Endothelial cell of umbilical vein (primary cell): Measurements from ENCODE around the gene TTLL7. TPM values are rescaled to one million over a fixed set of nuclear protein-coding genes. Genes with fewer than 3 reads are reported as not detected.
"Not testable (repeated sequence)": the region's sequence is repeated elsewhere in the genome, so short reads cannot be mapped to it uniquely, and the experiment has no call there.

ENCODE experiments used
- BruUV-seq: library from RNA; stranded (reverse); fragments of 400-500 nt; replicated peaks from 2 replicates; lab custom pipeline; 2021; lab: Mats Ljungman, UMichigan
- CTCF ChIA-PET: fragments of 300-600, 350-600 bp; sonication (Branson Sonifier 250); formaldehyde crosslinking; loops from one replicate; lab custom pipeline; 2021; ENCODE audit warnings: antibody characterized with exemption, inconsistent platforms; lab: Charles Lee
- POLR2A ChIA-PET: fragments of 300-600, 350-600 bp; sonication (Branson Sonifier 250); formaldehyde crosslinking; loops from one replicate; lab custom pipeline; 2021; ENCODE audit warnings: antibody characterized with exemption, inconsistent platforms; lab: Charles Lee
- DNase-seq: peaks from one replicate; pipeline ENCODE4 v3.0.0-alpha.2; 2011; ENCODE audit warnings: low read depth, low spot score
- FAIRE-seq: peaks from 2 replicates; lab custom pipeline; 2011; peaks lifted over from hg19 to GRCh38; lab: Jason Lieb, UNC
- H2AFZ ChIP-seq: 2 replicates; pipeline ENCODE4 v1.6.0; 2012; ENCODE audit warnings: low read depth, low read length, control low read depth, inconsistent platforms
- H3K27ac ChIP-seq: 2 replicates; pipeline ENCODE4 v1.5.1; 2011; ENCODE audit warnings: low read depth, mild to moderate bottlenecking, control low read depth, low read length, moderate library complexity; ENCODE audit not compliant: insufficient read depth
- H3K27me3 ChIP-seq, 2 experiments: 2 replicates each; pipeline versions ENCODE4 v1.6.0 to v1.6.1; 2011; ENCODE audit warnings: low read length in 2 of 2, mixed read lengths in 1 of 2; ENCODE audit not compliant: control insufficient read depth in 2 of 2, insufficient read depth in 2 of 2
- H3K36me3 ChIP-seq, 2 experiments: 2 replicates in 1 of 2; 3 replicates in 1 of 2; pipeline ENCODE4 v1.5.1; 2011; ENCODE audit warnings: low read length in 2 of 2, mild to moderate bottlenecking in 1 of 2, moderate library complexity in 1 of 2; ENCODE audit not compliant: control insufficient read depth in 2 of 2, insufficient read depth in 2 of 2; ENCODE audit errors: extremely low read depth in 1 of 2
- H3K4me1 ChIP-seq: 3 replicates; pipeline ENCODE4 v1.5.1; 2011; ENCODE audit warnings: mild to moderate bottlenecking, low read length; ENCODE audit not compliant: control insufficient read depth, insufficient read depth; ENCODE audit errors: extremely low read depth
- H3K4me2 ChIP-seq: 2 replicates; pipeline ENCODE4 v1.6.1; 2011; ENCODE audit warnings: low read length, control low read depth, mixed read lengths; ENCODE audit not compliant: insufficient read depth
- H3K4me3 ChIP-seq, 3 experiments: fragments of 200-600 bp in 1 of 3; sonication (generic), shearing (Covaris generic) in 1 of 3; replicated peaks in 1 of 3; 2 replicates each; pipeline ENCODE4 v1.5.1; 2011 to 2016; ENCODE audit warnings: control low read depth in 3 of 3, low read length in 3 of 3, mild to moderate bottlenecking in 2 of 3, inconsistent platforms in 1 of 3, low read depth in 1 of 3, moderate library complexity in 1 of 3; ENCODE audit not compliant: insufficient read depth in 1 of 3
- H3K79me2 ChIP-seq: 2 replicates; pipeline ENCODE4 v1.6.0; 2012; ENCODE audit warnings: low read length, inconsistent platforms; ENCODE audit not compliant: control insufficient read depth, insufficient read depth
- H3K9ac ChIP-seq: replicated peaks from 2 replicates; pipeline ENCODE3; 2011; ENCODE audit warnings: low read length, control low read depth; ENCODE audit not compliant: insufficient read depth; ENCODE audit errors: extremely low read depth
- H3K9me1 ChIP-seq: replicated peaks from 3 replicates; pipeline ENCODE4 v1.6.0; 2011; ENCODE audit warnings: mild to moderate bottlenecking, low read length; ENCODE audit not compliant: control insufficient read depth, insufficient read depth; ENCODE audit errors: extremely low read depth
- H3K9me3 ChIP-seq: replicated peaks from 2 replicates; pipeline ENCODE4 v1.5.1; 2012; ENCODE audit warnings: low read length, inconsistent platforms; ENCODE audit not compliant: control insufficient read depth, insufficient read depth
- H4K20me1 ChIP-seq: replicated peaks from 2 replicates; pipeline ENCODE3; 2011; ENCODE audit warnings: mild to moderate bottlenecking, low read length; ENCODE audit not compliant: control insufficient read depth, insufficient read depth; ENCODE audit errors: extremely low read depth
- EZH2 ChIP-seq: IDR thresholded peaks from 2 replicates; pipeline ENCODE4 v1.6.1; 2012; ENCODE audit warnings: borderline replicate concordance, low read depth, mild to moderate bottlenecking, moderate library complexity, low read length, inconsistent platforms; ENCODE audit not compliant: severe bottlenecking
- FOS ChIP-seq: IDR thresholded peaks from 2 replicates; pipeline ENCODE4 v1.6.1; 2011; ENCODE audit warnings: mild to moderate bottlenecking, low read length, moderate library complexity, borderline replicate concordance; ENCODE audit not compliant: insufficient read depth
- GATA2 ChIP-seq: IDR thresholded peaks from 2 replicates; pipeline ENCODE4 v1.7.0; 2011; ENCODE audit warnings: low read depth, mild to moderate bottlenecking, moderate library complexity, mixed read lengths, low read length; ENCODE audit not compliant: insufficient read length, insufficient read depth
- JUN ChIP-seq: IDR thresholded peaks from 2 replicates; pipeline ENCODE4 v1.6.1; 2011; ENCODE audit warnings: borderline replicate concordance, low read depth; ENCODE audit not compliant: insufficient read length, insufficient read depth
- MYC ChIP-seq: IDR thresholded peaks from one replicate; pipeline ENCODE4 v1.6.1; 2011; ENCODE audit warnings: mild to moderate bottlenecking, low read depth, low read length
- POLR2A ChIP-seq: IDR thresholded peaks from 2 replicates; pipeline ENCODE4 v1.6.1; 2012; ENCODE audit warnings: low read depth, mild to moderate bottlenecking, control low read depth, low read length
- POLR2AphosphoS5 ChIP-seq: IDR thresholded peaks from 2 replicates; pipeline ENCODE4 v1.6.1; 2012; ENCODE audit warnings: low read depth, mild to moderate bottlenecking, control low read depth, low read length, moderate library complexity; ENCODE audit not compliant: insufficient read depth
- dilution Hi-C: fragments of 300-500 bp; cut with MboI; formaldehyde crosslinking; loops from one replicate; pipeline ENCODE4 v1.15.0; 2019; ENCODE audit warnings: low sequenced_read_pairs; ENCODE audit not compliant: extremely low pct_ligation_motif_present
- intact Hi-C: fragments of 100-400 bp; cut with micrococcal nuclease; formaldehyde crosslinking; loops from one replicate; pipeline ENCODE4 v1.10.0; 2022
- polyA plus RNA-seq, 4 experiments: library from polyadenylated mRNA; depleted of rRNA in 3 of 4; stranded (reverse) in 3 of 4; unstranded in 1 of 4; fragments of >200 nt; gene quantifications; 2 replicates each; pipeline versions ENCODE4 v1.2.1 to v1.2.3, GENCODE V29; 2011 to 2012; ENCODE audit warnings: missing spikeins in 1 of 4
- total RNA-seq: library from RNA; stranded (reverse); gene quantifications from 2 replicates; pipeline ENCODE4 v1.2.3, GENCODE V29; 2021
- TF ChIP-seq, protein P1 (sequence below), 2 donors: IDR thresholded peaks; 1 replicate in 1 of 2; 2 replicates in 1 of 2; pipeline ENCODE4 v1.5.1; 2011; ENCODE audit warnings: low read length in 2 of 2, mild to moderate bottlenecking in 2 of 2, moderate library complexity in 2 of 2, control low read depth in 1 of 2, inconsistent platforms in 1 of 2, low read depth in 1 of 2; ENCODE audit not compliant: insufficient read depth in 1 of 2; ENCODE audit errors: extremely low read depth in 1 of 2
- TF ChIP-seq, protein P2 (sequence below): IDR thresholded peaks from 2 replicates; pipeline ENCODE4 v1.6.1; 2011; ENCODE audit not compliant: insufficient read depth, insufficient read length

TTLL7 gene
- total and polyA plus RNA-seq, 2 donors (not counting 3 experiments of a cell fraction or from before 2014, with no cell fraction given) = 2.1 to 11.7 TPM

DNA sequence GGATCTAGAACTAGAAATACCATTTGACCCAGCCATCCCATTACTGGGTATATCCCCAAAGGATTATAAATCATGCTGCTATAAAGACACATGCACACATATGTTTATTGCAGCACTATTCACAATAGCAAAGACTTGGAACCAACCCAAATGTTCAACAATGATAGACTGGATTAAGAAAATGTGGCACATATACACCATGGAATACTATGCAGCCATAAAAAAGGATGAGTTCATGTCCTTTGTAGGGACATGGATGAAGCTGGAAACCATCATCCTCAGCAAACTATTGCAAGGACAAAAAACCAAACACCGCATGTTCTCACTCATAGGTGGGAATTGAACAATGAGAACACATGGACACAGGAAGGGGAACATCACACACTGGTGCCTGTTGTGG lies 82.8 kb downstream of the TTLL7 start:
- H3K4me3 ChIP-seq, BruUV-seq, H3K27ac ChIP-seq, POLR2A ChIA-PET, H3K9me3 ChIP-seq, H4K20me1 ChIP-seq, H3K79me2 ChIP-seq, H3K27me3 ChIP-seq, H3K4me1 ChIP-seq, FAIRE-seq, H3K9me1 ChIP-seq, CTCF ChIA-PET, H3K4me2 ChIP-seq, H3K36me3 ChIP-seq, DNase-seq, intact Hi-C loops, H2AFZ ChIP-seq, H3K9ac ChIP-seq, dilution Hi-C loops: not testable (repeated sequence)

DNA sequence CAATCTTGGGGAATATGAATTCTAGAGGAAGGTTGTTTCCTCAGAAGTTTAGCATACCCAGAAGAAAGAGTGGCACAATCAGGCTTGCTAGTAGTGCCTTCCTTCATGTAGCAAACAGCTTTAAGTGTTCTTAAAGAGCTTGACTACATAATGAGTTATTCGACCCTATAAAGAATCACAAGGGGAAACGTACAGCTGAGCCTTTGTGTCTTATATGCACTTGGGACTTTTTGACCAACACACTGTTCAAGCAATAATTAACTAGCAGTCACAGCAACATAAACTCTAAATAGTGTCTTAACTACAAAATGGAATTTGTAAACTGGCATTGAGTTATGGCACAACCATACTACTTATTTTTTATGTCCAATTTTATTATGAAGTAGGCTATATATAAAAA lies 86.1 kb downstream of the TTLL7 start:
- H3K27ac ChIP-seq = no peak overlapping the region
- no TSS peak for BruUV-seq

More for the DNA sequence above, 86.1 kb downstream of the TTLL7 start:
- Histone ChIP-seq H3K9me1 (no peaks in the 10 kb centered on the region), H3K4me2 (no peak overlapping the region), H3K9me3 (no peaks in the 10 kb centered on the region), H3K27me3 (no peaks in the 10 kb centered on the region), H3K79me2 (no peaks in the 10 kb centered on the region), H2AFZ (no peak overlapping the region), H3K9ac (no peak overlapping the region), H3K4me3 (no peak overlapping the region), H3K36me3 (no peaks in the 10 kb centered on the region), H3K4me1 (no peaks in the 10 kb centered on the region), H4K20me1 (no peaks in the 10 kb centered on the region)
- FAIRE-seq (no peak), DNase-seq (no peak)
- dilution Hi-C loops = no loop called here
- TF ChIP-seq JUN (no peak), EZH2 (no peak), POLR2A (no peak), FOS (no peak), POLR2AphosphoS5 (no peak), GATA2 (no peak), MYC (no peak)
- TF ChIP-seq, protein P1, sequence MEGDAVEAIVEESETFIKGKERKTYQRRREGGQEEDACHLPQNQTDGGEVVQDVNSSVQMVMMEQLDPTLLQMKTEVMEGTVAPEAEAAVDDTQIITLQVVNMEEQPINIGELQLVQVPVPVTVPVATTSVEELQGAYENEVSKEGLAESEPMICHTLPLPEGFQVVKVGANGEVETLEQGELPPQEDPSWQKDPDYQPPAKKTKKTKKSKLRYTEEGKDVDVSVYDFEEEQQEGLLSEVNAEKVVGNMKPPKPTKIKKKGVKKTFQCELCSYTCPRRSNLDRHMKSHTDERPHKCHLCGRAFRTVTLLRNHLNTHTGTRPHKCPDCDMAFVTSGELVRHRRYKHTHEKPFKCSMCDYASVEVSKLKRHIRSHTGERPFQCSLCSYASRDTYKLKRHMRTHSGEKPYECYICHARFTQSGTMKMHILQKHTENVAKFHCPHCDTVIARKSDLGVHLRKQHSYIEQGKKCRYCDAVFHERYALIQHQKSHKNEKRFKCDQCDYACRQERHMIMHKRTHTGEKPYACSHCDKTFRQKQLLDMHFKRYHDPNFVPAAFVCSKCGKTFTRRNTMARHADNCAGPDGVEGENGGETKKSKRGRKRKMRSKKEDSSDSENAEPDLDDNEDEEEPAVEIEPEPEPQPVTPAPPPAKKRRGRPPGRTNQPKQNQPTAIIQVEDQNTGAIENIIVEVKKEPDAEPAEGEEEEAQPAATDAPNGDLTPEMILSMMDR (IDR thresholded peaks at IDR 0.05; ENCODE audit: extremely low read depth in 1 of 2, insufficient read depth in 1 of 2, low read depth in 1 of 2, low read length in 2 of 2) = no peak
- TF ChIP-seq, protein P2, sequence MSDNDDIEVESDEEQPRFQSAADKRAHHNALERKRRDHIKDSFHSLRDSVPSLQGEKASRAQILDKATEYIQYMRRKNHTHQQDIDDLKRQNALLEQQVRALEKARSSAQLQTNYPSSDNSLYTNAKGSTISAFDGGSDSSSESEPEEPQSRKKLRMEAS = no peak
- intact Hi-C loops = no loop called here
- POLR2A ChIA-PET = no interaction called here
- CTCF ChIA-PET = interaction anchor here (0.6 to 1.2 kb wide), 2 partner anchors 717 to 916 kb away, joined by 3 to 4 read pairs; no protein-coding TSS in a partner anchor
